ENCODE data around the gene CDCA5. TPM values are rescaled to one million over a fixed set of nuclear protein-coding genes. Genes with fewer than 3 reads are reported as not detected.

The CDCA5 gene
- total RNA-seq, 1 donor from 2014 or later: 1.7 TPM

- Histone ChIP-seq H3K4me1 (peaks cover 22% of the 10 kb centered on the region), H3K4me3 (no peak overlapping the region), H3K36me3 (peaks cover 70% of the 10 kb centered on the region), H3K27ac (no peak overlapping the region), H3K9me3 (no peaks in the 10 kb centered on the region), H3K27me3 (no peaks in the 10 kb centered on the region)
- ATAC-seq (no peak), DNase-seq (peak; percentile 52)
- TF ChIP-seq CTCF (IDR thresholded peaks at IDR 0.05): no peak
- intact Hi-C loops (cut with DNase I): no loop called here
Measured at GRCh38 chr11:65130631-65131416, 47.0 kb upstream of the CDCA5 start.

DNA sequence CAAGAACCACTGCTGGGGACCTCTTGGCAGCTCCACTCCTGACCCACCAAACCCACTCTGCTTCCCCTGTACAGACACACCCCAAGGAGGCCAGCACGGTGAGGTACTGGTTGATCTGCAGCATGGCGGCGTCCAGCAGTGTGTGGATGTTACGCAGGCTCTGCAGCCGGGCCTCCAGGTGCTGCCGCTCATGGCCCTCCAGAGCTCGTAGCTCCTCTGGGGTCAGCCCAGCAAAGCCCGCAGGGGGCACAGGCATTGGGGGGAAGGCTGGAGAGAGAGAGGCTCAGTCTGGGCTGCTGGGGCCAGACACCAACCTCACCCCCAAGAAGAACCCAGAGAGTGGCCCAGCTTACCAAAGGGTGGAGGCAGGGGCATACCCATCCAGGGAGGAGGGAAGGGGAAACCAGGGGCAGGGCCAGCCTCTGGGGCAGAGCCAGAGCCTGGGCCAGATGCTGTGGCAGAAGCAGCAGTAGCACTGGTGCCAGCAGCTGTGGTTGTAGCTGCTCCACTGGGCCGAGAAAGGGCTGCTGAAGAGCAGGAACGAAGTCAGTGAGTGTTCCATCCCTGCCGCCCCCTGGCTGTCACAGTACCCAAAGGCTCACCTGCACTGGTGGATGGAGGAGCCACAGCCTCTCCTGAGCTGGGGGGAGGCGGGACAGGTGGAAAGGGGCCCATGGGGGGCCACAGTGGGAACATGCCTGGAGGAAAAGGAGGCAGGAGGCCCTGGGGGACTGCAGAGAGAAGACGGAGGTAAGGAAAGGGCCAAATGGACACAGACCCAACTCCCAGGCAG is 46.0 kb upstream of the CDCA5 start:
- Histone ChIP-seq H3K27ac (no peak overlapping the region), H3K36me3 (peaks cover 80% of the 10 kb centered on the region), H3K9me3 (no peaks in the 10 kb centered on the region), H3K27me3 (no peaks in the 10 kb centered on the region), H3K4me3 (no peak overlapping the region), H3K4me1 (peaks cover 17% of the 10 kb centered on the region)
- ATAC-seq (no peak), DNase-seq (peak; percentile 52)
- intact Hi-C loops (cut with DNase I): no loop called here
- no peak for TF ChIP-seq CTCF (IDR thresholded peaks at IDR 0.05)

DNA sequence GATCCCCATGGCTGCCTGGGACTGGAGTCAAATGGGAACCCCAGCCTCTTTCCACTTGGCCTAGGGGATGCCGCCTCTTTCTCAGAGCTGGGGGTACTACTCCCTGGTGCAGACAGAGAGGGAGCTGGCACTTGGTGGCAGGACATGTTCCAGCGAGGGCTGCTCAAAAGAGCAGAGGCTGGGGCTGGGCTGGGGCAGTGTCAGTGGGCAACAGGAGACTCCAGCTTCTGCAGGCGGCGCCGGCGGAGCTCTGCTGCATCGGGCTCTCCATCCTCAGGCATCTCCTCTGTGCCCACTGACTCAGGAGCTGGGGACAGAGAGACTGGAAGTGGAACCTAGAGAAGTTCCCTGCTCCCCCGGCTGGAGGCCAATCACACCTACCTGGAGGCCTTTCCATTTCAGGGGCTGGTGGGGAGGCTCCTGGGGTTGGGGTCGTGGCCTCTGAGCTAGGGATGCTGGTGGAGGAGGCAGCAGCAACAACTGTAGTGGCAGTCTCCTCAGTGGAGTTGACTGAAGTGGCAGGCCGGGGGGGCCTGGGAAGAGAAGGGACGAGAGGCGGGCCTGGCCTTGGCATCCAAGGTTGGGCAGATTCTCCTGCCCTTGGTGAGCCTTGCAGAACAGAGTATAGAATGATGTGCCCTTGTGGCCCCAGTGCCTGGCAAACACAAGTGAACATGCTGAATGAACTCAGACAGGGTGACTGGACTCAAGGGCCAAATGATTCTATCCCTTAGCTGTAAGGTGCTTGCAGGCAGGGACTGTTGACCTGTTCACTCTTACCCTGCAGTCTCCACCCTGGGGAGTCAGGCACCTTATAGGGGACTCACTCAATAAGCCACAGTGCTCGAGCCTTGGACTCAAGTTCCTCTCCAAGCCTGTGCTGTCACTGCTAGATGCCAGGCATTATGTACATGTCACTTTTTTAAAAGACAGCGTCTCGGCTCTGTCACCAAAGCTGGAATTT is 44.6 kb upstream of the CDCA5 start:
- no peaks in the 10 kb centered on the region for H3K9me3 ChIP-seq
- peaks cover 87% of the 10 kb centered on the region for H3K36me3 ChIP-seq
- no peak overlapping the region for H3K4me3 ChIP-seq
- TF ChIP-seq CTCF (IDR thresholded peaks at IDR 0.05): no peak
- no peak overlapping the region for H3K27ac ChIP-seq
- no peaks in the 10 kb centered on the region for H3K27me3 ChIP-seq
- DNase-seq: no peak
- intact Hi-C loops (cut with DNase I): no loop called here
- peaks cover 15% of the 10 kb centered on the region for H3K4me1 ChIP-seq
- no peak for ATAC-seq

GRCh38 chr11:65127473-65128181 is 43.8 kb upstream of the CDCA5 start:
- H3K27me3 ChIP-seq: no peaks in the 10 kb centered on the region
- H3K27ac ChIP-seq: no peak overlapping the region
- H3K4me3 ChIP-seq: no peak overlapping the region
- peaks cover 85% of the 10 kb centered on the region for H3K36me3 ChIP-seq
- no peaks in the 10 kb centered on the region for H3K9me3 ChIP-seq
- ATAC-seq (no peak), DNase-seq (no peak)
- peaks cover 12% of the 10 kb centered on the region for H3K4me1 ChIP-seq
- no peak for TF ChIP-seq CTCF (IDR thresholded peaks at IDR 0.05)
- intact Hi-C loops (cut with DNase I): no loop called here
